Neural crest cell (in vitro differentiated cells): ENCODE results near the gene CACNA1A. TPM values are rescaled to one million over a fixed set of nuclear protein-coding genes. Genes with fewer than 3 reads are reported as not detected.
A peak's percentile ranks its signal among the peaks of the same experiment; 100 is the strongest.
"Not testable (repeated sequence)": the region's sequence is repeated elsewhere in the genome, so short reads cannot be mapped to it uniquely, and the experiment has no call there.

Source experiments
- DNase-seq: peaks from one replicate; pipeline ENCODE4 v3.0.0; 2021; ENCODE audit warnings: low read depth, mixed read lengths, low spot score
- H3K27ac Mint-ChIP-seq: one replicate; pipeline ENCODE4 v1.8.0; 2021; ENCODE audit warnings: mild to moderate bottlenecking, mixed read lengths; ENCODE audit not compliant: unreplicated experiment
- H3K27me3 Mint-ChIP-seq: 2 replicates; pipeline ENCODE4 v1.8.0; 2021; ENCODE audit warnings: low read depth, mild to moderate bottlenecking, mixed read lengths
- H3K36me3 Mint-ChIP-seq: 2 replicates; pipeline ENCODE4 v1.8.0; 2021; ENCODE audit warnings: low read depth, mild to moderate bottlenecking, mixed read lengths
- H3K4me1 Mint-ChIP-seq: 2 replicates; pipeline ENCODE4 v1.8.0; 2021; ENCODE audit warnings: mixed read lengths
- H3K4me3 Mint-ChIP-seq: one replicate; pipeline ENCODE4 v1.8.0; 2021; ENCODE audit warnings: mild to moderate bottlenecking, mixed read lengths
- H3K9me3 Mint-ChIP-seq: 2 replicates; pipeline ENCODE4 v1.8.0; 2021; ENCODE audit warnings: mixed read lengths
- total RNA-seq: library from RNA; stranded (reverse); gene quantifications from 2 replicates; pipeline ENCODE4 v1.2.1, GENCODE V29; 2021
- TF ChIP-seq, protein P1 (sequence below): fragments of 200-600 bp; sonication (generic); conservative IDR thresholded peaks from 2 replicates; pipeline ENCODE4 v1.5.0; 2021; ENCODE audit warnings: antibody characterized with exemption, mild to moderate bottlenecking

CACNA1A gene
- total RNA-seq, 1 donor from 2014 or later: 2.8 TPM

GRCh38 chr19:13530720-13531119 lies 24.4 kb upstream of the CACNA1A start:
- DNase-seq: no peak
- H3K36me3 Mint-ChIP-seq: peaks cover 2% of the 10 kb centered on the region
- H3K27me3 Mint-ChIP-seq: peaks cover 44% of the 10 kb centered on the region
- no peak overlapping the region for H3K4me3 Mint-ChIP-seq
- H3K9me3 Mint-ChIP-seq: peaks cover 2% of the 10 kb centered on the region
- H3K4me1 Mint-ChIP-seq: no peaks in the 10 kb centered on the region
- TF ChIP-seq, protein P1, sequence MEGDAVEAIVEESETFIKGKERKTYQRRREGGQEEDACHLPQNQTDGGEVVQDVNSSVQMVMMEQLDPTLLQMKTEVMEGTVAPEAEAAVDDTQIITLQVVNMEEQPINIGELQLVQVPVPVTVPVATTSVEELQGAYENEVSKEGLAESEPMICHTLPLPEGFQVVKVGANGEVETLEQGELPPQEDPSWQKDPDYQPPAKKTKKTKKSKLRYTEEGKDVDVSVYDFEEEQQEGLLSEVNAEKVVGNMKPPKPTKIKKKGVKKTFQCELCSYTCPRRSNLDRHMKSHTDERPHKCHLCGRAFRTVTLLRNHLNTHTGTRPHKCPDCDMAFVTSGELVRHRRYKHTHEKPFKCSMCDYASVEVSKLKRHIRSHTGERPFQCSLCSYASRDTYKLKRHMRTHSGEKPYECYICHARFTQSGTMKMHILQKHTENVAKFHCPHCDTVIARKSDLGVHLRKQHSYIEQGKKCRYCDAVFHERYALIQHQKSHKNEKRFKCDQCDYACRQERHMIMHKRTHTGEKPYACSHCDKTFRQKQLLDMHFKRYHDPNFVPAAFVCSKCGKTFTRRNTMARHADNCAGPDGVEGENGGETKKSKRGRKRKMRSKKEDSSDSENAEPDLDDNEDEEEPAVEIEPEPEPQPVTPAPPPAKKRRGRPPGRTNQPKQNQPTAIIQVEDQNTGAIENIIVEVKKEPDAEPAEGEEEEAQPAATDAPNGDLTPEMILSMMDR: no peak
- no peak overlapping the region for H3K27ac Mint-ChIP-seq

- not testable (repeated sequence) for H3K27ac Mint-ChIP-seq, H3K4me1 Mint-ChIP-seq, H3K36me3 Mint-ChIP-seq, H3K9me3 Mint-ChIP-seq, H3K4me3 Mint-ChIP-seq, DNase-seq
- H3K27me3 Mint-ChIP-seq: peaks cover 45% of the 10 kb centered on the region
Measured at GRCh38 chr19:13529721-13530120, 23.4 kb upstream of the CACNA1A start.

DNA sequence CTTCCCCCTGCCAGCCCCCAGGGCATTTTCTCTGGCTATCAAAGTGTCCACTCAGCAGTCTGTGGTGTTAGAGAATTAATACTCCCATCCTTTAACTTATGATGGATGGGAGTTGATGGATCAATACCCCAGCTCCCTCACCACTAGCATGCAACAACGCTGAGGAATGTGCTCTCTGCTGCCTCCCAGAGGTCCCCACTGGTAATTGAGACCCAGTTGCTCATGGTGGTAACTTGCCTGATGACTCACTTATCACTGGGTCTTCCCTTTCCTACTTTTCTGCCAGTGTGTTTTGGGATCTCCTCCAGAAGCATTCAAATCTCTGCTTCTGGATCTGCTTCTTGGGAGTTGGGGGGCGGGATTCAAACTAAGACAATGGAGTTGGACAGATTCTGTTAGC lies 20.3 kb upstream of the CACNA1A start:
- Mint-ChIP-seq H3K4me3 (no peak overlapping the region), H3K4me1 (no peaks in the 10 kb centered on the region), H3K36me3 (peaks cover 2% of the 10 kb centered on the region), H3K9me3 (peaks cover 6% of the 10 kb centered on the region), H3K27ac (no peak overlapping the region), H3K27me3 (peaks cover 58% of the 10 kb centered on the region)
- TF ChIP-seq, protein P1: peak; percentile 46
- peak; percentile 4 for DNase-seq

- H3K27ac Mint-ChIP-seq: no peak overlapping the region
- H3K4me3 Mint-ChIP-seq: no peak overlapping the region
- no peaks in the 10 kb centered on the region for H3K36me3 Mint-ChIP-seq
- TF ChIP-seq, protein P1: no peak
- no peak for DNase-seq
- peaks cover 80% of the 10 kb centered on the region for H3K27me3 Mint-ChIP-seq
- H3K4me1 Mint-ChIP-seq: no peaks in the 10 kb centered on the region
- H3K9me3 Mint-ChIP-seq: peaks cover 16% of the 10 kb centered on the region
Measured at GRCh38 chr19:13521066-13521465, 14.8 kb upstream of the CACNA1A start.

GRCh38 chr19:13511947-13512346 lies 5.7 kb upstream of the CACNA1A start:
- peaks cover 3% of the 10 kb centered on the region for H3K4me1 Mint-ChIP-seq

DNA sequence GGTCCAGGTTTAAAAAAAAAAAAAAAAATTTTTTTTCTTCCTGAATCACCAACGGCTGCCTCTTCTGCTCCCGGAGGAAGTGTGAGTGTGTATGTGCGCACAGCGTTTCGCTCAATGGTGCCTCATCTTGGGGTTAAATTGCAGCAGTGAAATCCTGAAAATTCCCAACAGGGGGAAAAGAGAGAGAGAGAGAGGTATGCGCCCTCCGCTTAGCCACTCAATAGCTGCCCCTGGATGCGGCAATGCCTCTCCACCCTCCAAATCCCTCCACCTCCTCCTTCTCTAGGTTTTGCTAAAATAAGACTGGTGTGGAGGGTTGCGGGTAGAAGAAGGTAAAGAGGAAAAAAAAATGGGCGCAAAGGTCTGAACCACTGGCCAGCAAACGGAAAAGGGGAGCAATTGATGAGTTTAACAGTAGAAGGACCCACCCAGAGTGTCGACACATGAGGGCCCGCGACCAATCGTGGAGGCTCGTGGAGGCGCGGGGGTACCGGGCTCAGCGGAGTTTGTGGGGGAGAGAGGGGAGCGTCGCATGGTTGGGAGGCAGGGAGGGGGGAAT lies 853 bp upstream of the CACNA1A start:
- no peaks in the 10 kb centered on the region for H3K9me3 Mint-ChIP-seq
- no peak for DNase-seq
- peaks cover 96% of the 10 kb centered on the region for H3K27me3 Mint-ChIP-seq
- H3K36me3 Mint-ChIP-seq: no peaks in the 10 kb centered on the region
- TF ChIP-seq, protein P1: no peak
- H3K4me1 Mint-ChIP-seq: peaks cover 4% of the 10 kb centered on the region
- peak overlapping the region; percentile 73 for H3K4me3 Mint-ChIP-seq
- no peak overlapping the region for H3K27ac Mint-ChIP-seq

More at GRCh38 chr19:13511947-13512346, 5.7 kb upstream of the CACNA1A start:
- DNase-seq: no peak
- peaks cover 89% of the 10 kb centered on the region for H3K27me3 Mint-ChIP-seq
- no peaks in the 10 kb centered on the region for H3K36me3 Mint-ChIP-seq
- H3K27ac Mint-ChIP-seq: no peak overlapping the region
- H3K4me3 Mint-ChIP-seq: no peak overlapping the region
- TF ChIP-seq, protein P1: no peak
- no peaks in the 10 kb centered on the region for H3K9me3 Mint-ChIP-seq
